GM12865 (cell line): ENCODE data around the gene FAM149B1.
"Not testable (repeated sequence)": the region's sequence is repeated elsewhere in the genome, so short reads cannot be mapped to it uniquely, and the experiment has no call there.

Experiments
- DNase-seq: peaks from one replicate; pipeline ENCODE4 v3.0.0; 2010; ENCODE audit warnings: low read depth
- H3K4me3 ChIP-seq: 2 replicates; pipeline ENCODE4 v1.5.1; 2011; ENCODE audit warnings: mild to moderate bottlenecking, low read depth, low read length, control low read depth
- TF ChIP-seq, protein P1 (sequence below): IDR thresholded peaks from 2 replicates; pipeline ENCODE4 v1.5.1; 2011; ENCODE audit warnings: low read length, control low read depth, low read depth, inconsistent platforms; ENCODE audit not compliant: insufficient read depth; ENCODE audit errors: missing control alignments

The FAM149B1 gene

DNA sequence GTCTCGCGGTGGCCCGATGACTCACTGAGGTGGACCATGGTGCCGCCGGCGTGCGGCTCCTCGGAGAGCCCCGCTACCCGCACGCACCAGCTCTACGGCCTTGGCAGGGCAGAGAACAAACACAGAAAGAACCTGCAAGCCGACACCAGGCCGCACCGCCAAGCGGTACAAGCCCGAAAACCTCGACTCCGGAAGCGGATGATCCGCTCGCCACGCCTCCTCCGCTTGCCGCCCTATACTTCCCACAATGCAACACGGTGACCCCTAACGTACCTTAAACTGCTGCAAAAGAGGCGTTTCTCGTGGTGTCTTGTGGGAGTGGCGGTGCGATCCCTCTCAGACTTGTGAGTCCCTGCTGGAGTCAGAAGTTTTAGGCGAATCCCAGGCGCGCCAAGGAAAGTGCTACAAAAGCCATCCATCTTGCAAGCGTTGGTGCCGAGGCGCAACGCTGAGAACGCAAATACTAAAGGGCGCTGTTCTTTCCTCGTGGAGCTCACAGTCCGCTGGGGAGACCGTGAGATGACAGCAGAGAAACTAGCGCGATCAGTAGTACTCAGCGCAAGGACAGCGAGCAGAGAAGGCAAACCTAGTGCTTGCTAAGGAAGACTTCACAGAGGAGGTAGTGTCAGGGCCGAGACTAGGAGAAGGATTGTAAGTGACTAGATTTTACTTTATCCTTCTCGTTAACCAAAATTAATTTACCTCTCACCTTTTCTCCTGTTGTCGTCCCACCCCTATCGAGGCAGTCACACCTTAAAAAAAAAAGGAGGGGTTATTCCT lies 84.7 kb downstream of the FAM149B1 start, which contains the start of gene MRPS16:
Gene MRPS16, minus strand, starts transcription at position 200 of the 780 bp plus-strand sequence. Its CDS starts 162 bp downstream, at position 38.
- TF ChIP-seq, protein P1, sequence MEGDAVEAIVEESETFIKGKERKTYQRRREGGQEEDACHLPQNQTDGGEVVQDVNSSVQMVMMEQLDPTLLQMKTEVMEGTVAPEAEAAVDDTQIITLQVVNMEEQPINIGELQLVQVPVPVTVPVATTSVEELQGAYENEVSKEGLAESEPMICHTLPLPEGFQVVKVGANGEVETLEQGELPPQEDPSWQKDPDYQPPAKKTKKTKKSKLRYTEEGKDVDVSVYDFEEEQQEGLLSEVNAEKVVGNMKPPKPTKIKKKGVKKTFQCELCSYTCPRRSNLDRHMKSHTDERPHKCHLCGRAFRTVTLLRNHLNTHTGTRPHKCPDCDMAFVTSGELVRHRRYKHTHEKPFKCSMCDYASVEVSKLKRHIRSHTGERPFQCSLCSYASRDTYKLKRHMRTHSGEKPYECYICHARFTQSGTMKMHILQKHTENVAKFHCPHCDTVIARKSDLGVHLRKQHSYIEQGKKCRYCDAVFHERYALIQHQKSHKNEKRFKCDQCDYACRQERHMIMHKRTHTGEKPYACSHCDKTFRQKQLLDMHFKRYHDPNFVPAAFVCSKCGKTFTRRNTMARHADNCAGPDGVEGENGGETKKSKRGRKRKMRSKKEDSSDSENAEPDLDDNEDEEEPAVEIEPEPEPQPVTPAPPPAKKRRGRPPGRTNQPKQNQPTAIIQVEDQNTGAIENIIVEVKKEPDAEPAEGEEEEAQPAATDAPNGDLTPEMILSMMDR: no peak
- peak; percentile 97 for DNase-seq
- peak within 1 kb of the TSS; percentile 87 for H3K4me3 ChIP-seq

DNA sequence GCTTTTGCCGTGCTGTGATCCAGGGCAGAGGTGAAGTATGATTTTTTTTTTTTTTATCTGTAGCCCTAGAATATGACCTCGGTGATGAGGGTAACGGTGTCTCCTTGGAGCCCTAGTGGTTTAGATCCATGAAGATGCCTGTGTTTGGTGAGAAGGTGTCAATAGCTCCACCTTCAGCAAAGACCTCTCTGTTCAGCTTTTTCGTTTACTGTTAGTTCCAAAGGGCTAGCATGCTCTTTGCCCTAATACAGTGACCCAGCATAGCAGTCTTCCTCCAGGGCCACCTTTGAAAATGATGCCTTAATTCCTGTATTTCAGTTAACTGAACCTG lies 85.3 kb downstream of the FAM149B1 start:
- peak overlapping the region; percentile 87 for H3K4me3 ChIP-seq
- DNase-seq: peak; percentile 36
- TF ChIP-seq, protein P1: peak; percentile 0

DNA sequence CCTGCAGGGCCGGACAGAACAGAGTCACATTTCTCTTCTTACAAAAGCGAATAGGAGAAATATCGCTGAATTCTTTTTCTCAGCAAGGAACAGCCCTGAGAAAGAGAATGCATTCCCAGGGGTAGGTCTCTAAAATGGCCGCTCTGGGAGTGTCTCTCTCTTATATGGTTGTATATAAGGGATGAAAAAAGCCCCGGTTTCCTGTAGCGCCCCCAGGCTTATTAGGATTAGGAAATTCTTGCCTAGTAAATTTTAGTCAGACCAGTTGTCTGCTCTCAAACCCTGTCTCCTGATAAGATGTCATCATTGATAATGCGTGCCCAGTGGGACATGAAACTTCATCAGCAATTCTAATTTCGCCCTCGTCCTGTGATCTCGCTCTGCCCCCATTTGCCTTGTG lies 90.7 kb downstream of the FAM149B1 start:
- not testable (repeated sequence) for DNase-seq, H3K4me3 ChIP-seq

DNA sequence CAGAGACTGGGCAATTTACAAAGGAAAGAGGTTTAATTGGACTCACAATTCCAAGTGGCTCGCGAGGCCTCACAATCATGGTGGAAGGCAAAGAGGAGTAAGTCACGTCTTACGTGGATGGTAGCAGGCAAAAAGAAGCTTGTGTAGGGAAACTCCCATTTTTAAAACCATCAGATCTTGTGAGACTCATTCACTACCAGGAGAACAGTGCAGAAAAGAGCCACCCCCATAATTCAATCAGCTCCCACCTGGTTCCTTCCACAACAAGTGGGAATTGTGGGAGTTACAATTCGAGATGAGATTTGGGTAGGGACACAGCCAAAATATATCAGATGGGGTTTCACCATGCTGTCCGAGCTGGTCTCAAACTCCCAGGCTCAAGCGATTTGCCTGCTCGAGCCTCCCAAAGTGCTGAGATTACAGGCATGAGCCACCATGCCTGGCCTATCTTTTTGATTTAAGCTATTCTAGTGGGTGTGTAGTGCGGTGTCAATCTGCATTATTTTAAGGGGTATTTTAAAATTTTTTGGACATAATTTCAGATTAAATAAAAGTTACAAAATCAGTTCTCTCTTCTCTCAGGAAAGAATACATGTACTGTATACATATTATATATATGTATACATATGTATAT lies 93.6 kb downstream of the FAM149B1 start:
- TF ChIP-seq, protein P1: no peak
- no peak overlapping the region for H3K4me3 ChIP-seq
- DNase-seq: no peak

DNA sequence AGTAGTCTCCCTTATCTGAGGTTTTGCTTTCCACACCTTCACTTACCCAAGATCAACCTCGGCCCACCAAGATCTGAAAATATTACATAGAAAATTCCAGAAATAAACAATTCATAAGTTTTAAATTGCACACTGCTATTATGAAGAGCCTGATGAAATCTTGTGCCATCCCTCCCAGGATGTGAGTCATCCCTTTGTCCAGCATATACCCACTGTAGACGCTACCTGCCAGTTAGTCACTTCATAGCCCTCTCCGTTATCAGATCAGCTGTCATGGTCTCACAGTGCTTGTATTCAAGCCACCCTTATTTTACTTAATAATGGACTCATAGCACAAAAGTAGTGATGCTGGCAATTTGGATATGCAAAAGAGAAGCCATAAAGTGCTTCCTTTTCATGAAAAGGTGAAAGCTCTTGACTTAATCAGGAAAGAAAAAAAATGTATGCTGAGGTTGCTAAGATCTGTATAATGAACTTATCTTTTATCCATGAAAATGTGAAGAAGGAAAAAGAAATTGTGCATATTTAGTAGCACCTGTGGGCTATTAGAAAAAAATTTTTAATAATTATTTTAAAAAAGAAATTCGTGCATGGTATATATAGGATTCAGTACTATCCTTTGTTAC lies 94.3 kb downstream of the FAM149B1 start:
- H3K4me3 ChIP-seq: no peak overlapping the region
- no peak for DNase-seq
- TF ChIP-seq, protein P1: no peak

DNA sequence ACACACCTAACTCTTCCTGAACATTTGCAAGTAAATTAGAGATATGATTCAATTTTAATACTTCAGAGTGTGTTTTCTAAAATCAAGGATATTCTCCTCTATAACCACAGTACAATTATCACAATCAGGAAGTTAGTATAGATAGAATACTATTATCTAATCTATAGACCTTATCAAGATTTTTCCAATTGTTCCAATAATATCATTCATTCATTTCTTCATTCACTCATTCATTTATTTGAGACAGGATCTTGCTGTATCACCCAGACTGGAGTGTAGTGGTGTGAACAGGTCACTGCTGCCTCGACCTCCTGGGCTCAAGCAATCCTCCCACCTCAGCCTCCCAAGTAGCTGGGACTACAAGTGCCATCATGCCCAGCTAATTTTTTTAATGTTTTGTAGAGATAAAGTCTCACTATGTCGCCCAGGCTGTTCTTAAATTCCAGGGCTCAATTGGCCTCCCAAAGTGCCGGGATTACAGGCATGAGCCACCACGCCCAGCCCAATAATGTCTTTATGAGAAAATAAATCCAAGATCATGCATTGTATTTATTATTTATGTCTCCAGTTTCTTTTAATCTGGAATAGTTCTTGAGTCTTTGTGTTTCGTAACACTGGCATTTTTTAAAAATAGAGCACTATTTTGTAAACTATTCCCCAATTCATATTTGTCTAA lies 95.1 kb downstream of the FAM149B1 start:
- DNase-seq: no peak
- TF ChIP-seq, protein P1: no peak

More for the DNA sequence above, 95.1 kb downstream of the FAM149B1 start:
- no peak overlapping the region for H3K4me3 ChIP-seq
